H9 (cell line): Measurements from ENCODE around the gene GDPD2. TPM values are rescaled to one million over a fixed set of nuclear protein-coding genes. Genes with fewer than 3 reads are reported as not detected.

Source experiments
- DNase-seq: peaks from one replicate; pipeline ENCODE4 v3.0.0-alpha.2; 2017
- H2AFZ ChIP-seq: one replicate; pipeline ENCODE4 v1.6.1; 2013; ENCODE audit warnings: mild to moderate bottlenecking, low read length, control low read depth, moderate library complexity
- H2AK5ac ChIP-seq: 2 replicates; pipeline ENCODE4 v1.6.1; 2013; ENCODE audit warnings: low read length, control low read depth, mixed read lengths; ENCODE audit not compliant: insufficient read length
- H2BK120ac ChIP-seq: one replicate; pipeline ENCODE4 v1.6.1; 2013; ENCODE audit warnings: low read depth, mild to moderate bottlenecking, low read length, control low read depth, inconsistent platforms; ENCODE audit not compliant: poor library complexity, severe bottlenecking
- H2BK12ac ChIP-seq: 2 replicates; pipeline ENCODE4 v1.6.1; 2013; ENCODE audit warnings: low read length, control low read depth, mixed read lengths, low read depth; ENCODE audit not compliant: insufficient read length
- H2BK15ac ChIP-seq: 2 replicates; pipeline ENCODE4 v1.6.1; 2013; ENCODE audit warnings: low read depth, low read length, control low read depth
- H2BK20ac ChIP-seq: one replicate; pipeline ENCODE4 v1.6.1; 2013; ENCODE audit warnings: low read depth, mild to moderate bottlenecking, low read length, control low read depth, inconsistent platforms; ENCODE audit not compliant: poor library complexity, severe bottlenecking
- H2BK5ac ChIP-seq: 2 replicates; pipeline ENCODE4 v1.6.1; 2013; ENCODE audit warnings: low read length, control low read depth, mixed read lengths; ENCODE audit not compliant: insufficient read length
- H3K14ac ChIP-seq: 2 replicates; pipeline ENCODE4 v1.6.1; 2013; ENCODE audit warnings: low read length, control low read depth; ENCODE audit not compliant: insufficient read depth
- H3K18ac ChIP-seq: 2 replicates; pipeline ENCODE4 v1.6.1; 2013; ENCODE audit warnings: low read depth, mild to moderate bottlenecking, mixed read lengths, low read length, control low read depth; ENCODE audit not compliant: insufficient read length
- H3K23ac ChIP-seq: 2 replicates; pipeline ENCODE4 v1.6.1; 2013; ENCODE audit warnings: low read length, control low read depth, mixed read lengths, low read depth; ENCODE audit not compliant: insufficient read length
- H3K23me2 ChIP-seq: 2 replicates; pipeline ENCODE4 v1.6.1; 2013; ENCODE audit warnings: low read depth, mild to moderate bottlenecking, mixed read lengths, low read length, control low read depth; ENCODE audit not compliant: insufficient read length, poor library complexity, severe bottlenecking
- H3K27ac ChIP-seq: 2 replicates; pipeline ENCODE4 v1.5.1; 2013; ENCODE audit warnings: low read length, control low read depth, mixed read lengths, low read depth; ENCODE audit not compliant: insufficient read length
- H3K27me3 ChIP-seq: 2 replicates; pipeline ENCODE4 v1.6.1; 2013; ENCODE audit warnings: low read length, control low read depth, inconsistent platforms; ENCODE audit not compliant: insufficient read depth
- H3K4ac ChIP-seq: 2 replicates; pipeline ENCODE4 v1.6.1; 2013; ENCODE audit warnings: low read depth, mild to moderate bottlenecking, control low read depth, inconsistent platforms, low read length, moderate library complexity
- H3K4me1 ChIP-seq: 2 replicates; pipeline ENCODE4 v1.6.1; 2013; ENCODE audit warnings: low read length, control low read depth, inconsistent platforms; ENCODE audit not compliant: insufficient read depth
- H3K4me2 ChIP-seq: 2 replicates; pipeline ENCODE4 v1.6.1; 2013; ENCODE audit warnings: low read length, control low read depth, mixed read lengths; ENCODE audit not compliant: insufficient read length, insufficient read depth
- H3K56ac ChIP-seq: 2 replicates; pipeline ENCODE4 v1.6.1; 2013; ENCODE audit warnings: low read depth, mild to moderate bottlenecking, mixed read lengths, low read length, control low read depth; ENCODE audit not compliant: insufficient read length
- H3K79me1 ChIP-seq: 2 replicates; pipeline ENCODE4 v1.6.1; 2013; ENCODE audit warnings: low read depth, mild to moderate bottlenecking, moderate library complexity, low read length, control low read depth, inconsistent platforms; ENCODE audit not compliant: insufficient read depth, poor library complexity, severe bottlenecking
- H3K79me2 ChIP-seq: 2 replicates; pipeline ENCODE4 v1.6.1; 2013; ENCODE audit warnings: low read length, control low read depth, inconsistent platforms; ENCODE audit not compliant: insufficient read depth
- H3K9ac ChIP-seq: 2 replicates; pipeline ENCODE4 v1.6.1; 2013; ENCODE audit warnings: low read length, control low read depth, mixed read lengths; ENCODE audit not compliant: insufficient read length; ENCODE audit errors: extremely low read depth
- H3K9me3 ChIP-seq: one replicate; pipeline ENCODE4 v1.6.1; 2013; ENCODE audit warnings: low read depth, low read length, inconsistent platforms; ENCODE audit not compliant: control insufficient read depth
- H3T11ph ChIP-seq: one replicate; pipeline ENCODE4 v1.6.1; 2013; ENCODE audit warnings: mild to moderate bottlenecking, low read length, control low read depth, inconsistent platforms
- H4K20me1 ChIP-seq: one replicate; pipeline ENCODE4 v1.6.1; 2013; ENCODE audit not compliant: control insufficient read depth, insufficient read length, insufficient read depth
- H4K5ac ChIP-seq: 2 replicates; pipeline ENCODE4 v1.6.1; 2013; ENCODE audit warnings: low read depth, mild to moderate bottlenecking, mixed read lengths, low read length, control low read depth; ENCODE audit not compliant: insufficient read length
- H4K8ac ChIP-seq: replicated peaks from 2 replicates; pipeline ENCODE4 v1.6.1; 2013; ENCODE audit warnings: low read length, control low read depth, mixed read lengths, low read depth; ENCODE audit not compliant: insufficient read length
- H4K91ac ChIP-seq: 2 replicates; pipeline ENCODE4 v1.6.1; 2013; ENCODE audit warnings: low read depth, mild to moderate bottlenecking, moderate library complexity, mixed read lengths, low read length, control low read depth; ENCODE audit not compliant: insufficient read length
- H3K27ac Mint-ChIP-seq, 3 experiments: 2 replicates in 2 of 3; 3 replicates in 1 of 3; pipeline ENCODE4 v1.8.0; 2020 to 2021; ENCODE audit warnings: mixed read lengths in 3 of 3, mild to moderate bottlenecking in 1 of 3, moderate library complexity in 1 of 3
- H3K27me3 Mint-ChIP-seq: 2 replicates; pipeline ENCODE4 v1.8.0; 2021; ENCODE audit warnings: low read depth, mild to moderate bottlenecking, moderate library complexity, mixed read lengths
- H3K36me3 Mint-ChIP-seq, 3 experiments: 2 replicates in 2 of 3; 3 replicates in 1 of 3; pipeline ENCODE4 v1.8.0; 2020 to 2021; ENCODE audit warnings: low read depth in 3 of 3, mixed read lengths in 3 of 3; ENCODE audit not compliant: insufficient read depth in 1 of 3
- H3K4me1 Mint-ChIP-seq, 2 experiments: 2 replicates each; pipeline ENCODE4 v1.8.0; 2020; ENCODE audit warnings: mixed read lengths in 2 of 2
- H3K4me3 Mint-ChIP-seq, 2 experiments: 2 replicates in 1 of 2; 3 replicates in 1 of 2; pipeline ENCODE4 v1.8.0; 2020 to 2021; ENCODE audit warnings: mild to moderate bottlenecking in 2 of 2, mixed read lengths in 2 of 2, moderate library complexity in 1 of 2
- H3K9me3 Mint-ChIP-seq, 2 experiments: 2 replicates in 1 of 2; 3 replicates in 1 of 2; pipeline ENCODE4 v1.8.0; 2020; ENCODE audit warnings: mild to moderate bottlenecking in 2 of 2, mixed read lengths in 2 of 2, moderate library complexity in 1 of 2
- WGBS: extraction: QIAGEN DNeasy Blood & Tissue Kit; methylation state at CpG from one replicate; pipeline ENCODE4 v1.1.7; 2013; ENCODE audit warnings: missing lambda C conversion rate, low lambda C conversion rate, mixed read lengths; ENCODE audit not compliant: insufficient read length; ENCODE audit errors: extremely low coverage; 5-methylcytosine and 5-hydroxymethylcytosine counted together
- total RNA-seq: library from RNA; stranded (reverse); gene quantifications from 2 replicates; pipeline ENCODE4 v1.2.1, GENCODE V29; 2021
- TF ChIP-seq, protein P1 (sequence below): fragments of 200-600 bp; sonication (generic); conservative IDR thresholded peaks from 3 replicates; pipeline ENCODE4 v1.8.0; 2021; ENCODE audit warnings: antibody characterized with exemption, mild to moderate bottlenecking

The GDPD2 gene
- total RNA-seq, 1 experiment from 2014 or later: 13.9 TPM

GRCh38 chrX:70423936-70424675, 992 bp downstream of the GDPD2 start:
- peaks cover 26 to 51% of the 10 kb centered on the region in 2 experiments for H3K4me1 Mint-ChIP-seq
- no peak overlapping the region for H2BK20ac ChIP-seq
- no peaks in the 10 kb centered on the region for H3K79me1 ChIP-seq
- H3K23ac ChIP-seq: no peak overlapping the region
- H3K4me1 ChIP-seq: no peaks in the 10 kb centered on the region; the same call in 1 of the 2 replicates
- no CpG with 5 or more reads among the region's 10 CpGs for WGBS
- peaks cover 2% of the 10 kb centered on the region for H3K27me3 Mint-ChIP-seq
- H3K27me3 ChIP-seq: no peaks in the 10 kb centered on the region
- H4K20me1 ChIP-seq: no peaks in the 10 kb centered on the region
- H3K9me3 Mint-ChIP-seq: peaks cover 74 to 84% of the 10 kb centered on the region in 2 experiments
- no peak overlapping the region for H3T11ph ChIP-seq
- TF ChIP-seq, protein P1, sequence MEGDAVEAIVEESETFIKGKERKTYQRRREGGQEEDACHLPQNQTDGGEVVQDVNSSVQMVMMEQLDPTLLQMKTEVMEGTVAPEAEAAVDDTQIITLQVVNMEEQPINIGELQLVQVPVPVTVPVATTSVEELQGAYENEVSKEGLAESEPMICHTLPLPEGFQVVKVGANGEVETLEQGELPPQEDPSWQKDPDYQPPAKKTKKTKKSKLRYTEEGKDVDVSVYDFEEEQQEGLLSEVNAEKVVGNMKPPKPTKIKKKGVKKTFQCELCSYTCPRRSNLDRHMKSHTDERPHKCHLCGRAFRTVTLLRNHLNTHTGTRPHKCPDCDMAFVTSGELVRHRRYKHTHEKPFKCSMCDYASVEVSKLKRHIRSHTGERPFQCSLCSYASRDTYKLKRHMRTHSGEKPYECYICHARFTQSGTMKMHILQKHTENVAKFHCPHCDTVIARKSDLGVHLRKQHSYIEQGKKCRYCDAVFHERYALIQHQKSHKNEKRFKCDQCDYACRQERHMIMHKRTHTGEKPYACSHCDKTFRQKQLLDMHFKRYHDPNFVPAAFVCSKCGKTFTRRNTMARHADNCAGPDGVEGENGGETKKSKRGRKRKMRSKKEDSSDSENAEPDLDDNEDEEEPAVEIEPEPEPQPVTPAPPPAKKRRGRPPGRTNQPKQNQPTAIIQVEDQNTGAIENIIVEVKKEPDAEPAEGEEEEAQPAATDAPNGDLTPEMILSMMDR: no peak
- H3K18ac ChIP-seq: no peak overlapping the region
- H3K23me2 ChIP-seq: peaks cover 12% of the 10 kb centered on the region
- peak overlapping the region; percentile 72 to 86 for H3K4me3 Mint-ChIP-seq
- no peak overlapping the region for H3K56ac ChIP-seq
- no peak overlapping the region for H3K4ac ChIP-seq
- H4K8ac ChIP-seq: no peak overlapping the region
- H3K27ac Mint-ChIP-seq: peak overlapping the region in 2 of 3 experiments; percentile 68 to 96; a peak in 4 of 7 replicates
- no peak overlapping the region for H2BK15ac ChIP-seq
- no peak overlapping the region for H4K91ac ChIP-seq
- DNase-seq: no peak
- H3K79me2 ChIP-seq: no peaks in the 10 kb centered on the region
- peaks cover 28 to 53% (median 49%) of the 10 kb centered on the region in 3 experiments for H3K36me3 Mint-ChIP-seq
- H2AK5ac ChIP-seq: no peak overlapping the region
- no peak overlapping the region for H3K27ac ChIP-seq
- peaks cover 33% of the 10 kb centered on the region for H3K9me3 ChIP-seq
- peak overlapping the region; percentile 16; the same call in 1 of the 2 replicates for H3K14ac ChIP-seq
- H4K5ac ChIP-seq: no peak overlapping the region
- no peak overlapping the region for H2BK120ac ChIP-seq
- H3K9ac ChIP-seq: no peak overlapping the region
- no peak overlapping the region for H2BK12ac ChIP-seq
- H2AFZ ChIP-seq: no peak overlapping the region
- H3K4me2 ChIP-seq: peak overlapping the region; percentile 60
- H2BK5ac ChIP-seq: no peak overlapping the region
